OCI-LY7 (cell line): ENCODE measurements around the gene CIB1. TPM values are rescaled to one million over a fixed set of nuclear protein-coding genes. Genes with fewer than 3 reads are reported as not detected.

ENCODE experiments used
- BruUV-seq: library from RNA; stranded (reverse); fragments of 400-500 nt; replicated peaks from 2 replicates; lab custom pipeline; 2021; lab: Mats Ljungman, UMichigan
- CTCF ChIA-PET: fragments of 300-600 bp; sonication (Branson Sonifier 250); formaldehyde crosslinking; loops from one replicate; lab custom pipeline; 2022; ENCODE audit warnings: antibody characterized with exemption; ENCODE audit not compliant: unreplicated experiment; lab: Charles Lee
- POLR2A ChIA-PET: fragments of 300-600 bp; sonication (Branson Sonifier 250); formaldehyde crosslinking; loops from one replicate; lab custom pipeline; 2022; ENCODE audit warnings: antibody characterized with exemption; lab: Charles Lee
- DNase-seq: peaks from one replicate; pipeline ENCODE4 v3.0.0-alpha.2; 2015; ENCODE audit warnings: low spot score
- H2AFZ ChIP-seq: fragments of 200-600 bp; sonication (generic), shearing (Covaris generic); 2 replicates; pipeline ENCODE4 v1.6.1; 2014; ENCODE audit warnings: mild to moderate bottlenecking, antibody characterized with exemption, low read length, moderate library complexity
- H3K27ac ChIP-seq: fragments of 200-600 bp; sonication (generic); 2 replicates; pipeline ENCODE4 v1.5.1; 2014; ENCODE audit warnings: mixed run types, low read depth, mild to moderate bottlenecking, moderate library complexity, low read length, inconsistent platforms; ENCODE audit not compliant: poor library complexity, severe bottlenecking
- H3K36me3 ChIP-seq: fragments of 200-600 bp; sonication (generic); 2 replicates; pipeline ENCODE4 v1.6.1; 2014; ENCODE audit warnings: mild to moderate bottlenecking, antibody characterized with exemption, low read length, moderate library complexity, mixed read lengths; ENCODE audit not compliant: insufficient read depth
- H3K4me1 ChIP-seq: fragments of 200-600 bp; sonication (generic); 2 replicates; pipeline ENCODE4 v1.5.1; 2014; ENCODE audit warnings: mild to moderate bottlenecking, low read length; ENCODE audit not compliant: insufficient read depth, poor library complexity, severe bottlenecking
- H3K4me2 ChIP-seq: fragments of 200-600 bp; sonication (generic); 2 replicates; pipeline ENCODE4 v1.6.1; 2014; ENCODE audit warnings: mild to moderate bottlenecking, low read length
- H3K4me3 ChIP-seq: fragments of 200-600 bp; sonication (generic); 2 replicates; pipeline ENCODE4 v1.5.1; 2014; ENCODE audit warnings: mild to moderate bottlenecking, low read depth, low read length; ENCODE audit not compliant: poor library complexity, severe bottlenecking
- H3K79me2 ChIP-seq: fragments of 200-600 bp; sonication (generic); 2 replicates; pipeline ENCODE4 v1.6.1; 2016; ENCODE audit warnings: low read depth, mild to moderate bottlenecking, low read length, moderate library complexity, mixed read lengths; ENCODE audit not compliant: insufficient read depth
- H3K9me2 ChIP-seq: fragments of 200-600 bp; sonication (generic); 2 replicates; pipeline ENCODE4 v1.6.1; 2016; ENCODE audit warnings: mild to moderate bottlenecking, low read length, mixed read lengths; ENCODE audit not compliant: insufficient read depth
- H3K9me3 ChIP-seq: fragments of 200-600 bp; sonication (generic); 2 replicates; pipeline ENCODE4 v1.6.1; 2014; ENCODE audit warnings: mild to moderate bottlenecking, mixed run types, low read length, mixed read lengths
- H4K20me1 ChIP-seq: fragments of 200-600 bp; sonication (generic); 2 replicates; pipeline ENCODE4 v1.6.1; 2014; ENCODE audit warnings: mild to moderate bottlenecking, antibody characterized with exemption, low read length, moderate library complexity, mixed read lengths; ENCODE audit not compliant: insufficient read depth
- CTCF ChIP-seq: fragments of 200-600 bp; sonication (generic); conservative IDR thresholded peaks from 2 replicates; pipeline ENCODE4 v1.5.1; 2014; ENCODE audit warnings: mild to moderate bottlenecking, antibody characterized with exemption, low read length, moderate library complexity, mixed read lengths
- EZH2phosphoT487 ChIP-seq: fragments of 200-600 bp; sonication (generic); IDR thresholded peaks from 2 replicates; pipeline ENCODE4 v1.6.1; 2018; ENCODE audit warnings: low read depth, borderline replicate concordance, mild to moderate bottlenecking, mixed run types, antibody characterized with exemption, low read length, moderate library complexity, mixed read lengths
- intact Hi-C: fragments of 100-400 bp; cut with micrococcal nuclease; formaldehyde crosslinking; loops from one replicate; pipeline ENCODE4 v1.10.0; 2022; ENCODE audit not compliant: unreplicated experiment
- total RNA-seq, 2 experiments: library from RNA; depleted of rRNA in 1 of 2; stranded (reverse); fragments of >200 nt in 1 of 2; shearing (Covaris generic) in 1 of 2; gene quantifications; 2 replicates each; pipeline ENCODE4 v1.2.3, GENCODE V29; 2014 to 2022

Gene CIB1
- total RNA-seq, 2 experiments from 2014 or later = 52.8 to 54.5 TPM

DNA sequence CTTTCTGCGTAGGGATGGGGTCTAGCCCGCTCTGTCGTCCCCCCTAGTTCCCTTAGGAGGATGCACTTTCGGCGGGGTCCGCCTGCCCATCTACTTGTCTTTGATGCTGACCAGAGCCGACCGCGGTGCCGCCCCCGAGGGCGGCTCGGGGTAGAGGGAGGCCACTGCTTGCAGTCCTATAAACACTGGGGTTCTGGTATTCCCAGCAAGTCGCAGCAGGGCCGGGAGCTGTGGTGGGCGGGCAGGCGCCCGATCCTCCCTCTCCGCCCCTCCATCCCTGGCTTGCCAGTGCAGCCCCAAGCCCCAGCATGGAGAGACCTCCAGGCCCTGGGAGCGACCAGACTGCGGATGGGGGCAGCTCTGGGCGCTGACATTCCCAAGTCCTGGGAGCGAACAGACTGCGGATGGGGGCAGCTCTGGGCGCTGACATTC lies 31.8 kb downstream of the CIB1 start:
- H2AFZ ChIP-seq = no peak overlapping the region
- CTCF ChIA-PET = no interaction called here
- no TSS peak for BruUV-seq
- no peaks in the 10 kb centered on the region for H3K9me3 ChIP-seq
- peaks cover 20% of the 10 kb centered on the region for H3K4me1 ChIP-seq
- TF ChIP-seq EZH2phosphoT487 = no peak
- H3K9me2 ChIP-seq = no peaks in the 10 kb centered on the region
- no peak for DNase-seq
- POLR2A ChIA-PET = interaction anchor here (0.7 to 4.6 kb wide), 5 partner anchors 11 to 516 kb away, joined by 3 to 73 read pairs (median 6); partner anchors contain the start of genes CIB1 and GDPGP1
- intact Hi-C loops = no loop called here
- peak overlapping the region; percentile 79 for H3K4me3 ChIP-seq
- H3K27ac ChIP-seq = no peak overlapping the region
- H4K20me1 ChIP-seq = 0 out of 2 replicates have a peak, but pooled peaks cover 5% of the 10 kb centered on the region
- peak overlapping the region; percentile 87 for H3K4me2 ChIP-seq
- no peaks in the 10 kb centered on the region for H3K79me2 ChIP-seq
- no peaks in the 10 kb centered on the region for H3K36me3 ChIP-seq

DNA sequence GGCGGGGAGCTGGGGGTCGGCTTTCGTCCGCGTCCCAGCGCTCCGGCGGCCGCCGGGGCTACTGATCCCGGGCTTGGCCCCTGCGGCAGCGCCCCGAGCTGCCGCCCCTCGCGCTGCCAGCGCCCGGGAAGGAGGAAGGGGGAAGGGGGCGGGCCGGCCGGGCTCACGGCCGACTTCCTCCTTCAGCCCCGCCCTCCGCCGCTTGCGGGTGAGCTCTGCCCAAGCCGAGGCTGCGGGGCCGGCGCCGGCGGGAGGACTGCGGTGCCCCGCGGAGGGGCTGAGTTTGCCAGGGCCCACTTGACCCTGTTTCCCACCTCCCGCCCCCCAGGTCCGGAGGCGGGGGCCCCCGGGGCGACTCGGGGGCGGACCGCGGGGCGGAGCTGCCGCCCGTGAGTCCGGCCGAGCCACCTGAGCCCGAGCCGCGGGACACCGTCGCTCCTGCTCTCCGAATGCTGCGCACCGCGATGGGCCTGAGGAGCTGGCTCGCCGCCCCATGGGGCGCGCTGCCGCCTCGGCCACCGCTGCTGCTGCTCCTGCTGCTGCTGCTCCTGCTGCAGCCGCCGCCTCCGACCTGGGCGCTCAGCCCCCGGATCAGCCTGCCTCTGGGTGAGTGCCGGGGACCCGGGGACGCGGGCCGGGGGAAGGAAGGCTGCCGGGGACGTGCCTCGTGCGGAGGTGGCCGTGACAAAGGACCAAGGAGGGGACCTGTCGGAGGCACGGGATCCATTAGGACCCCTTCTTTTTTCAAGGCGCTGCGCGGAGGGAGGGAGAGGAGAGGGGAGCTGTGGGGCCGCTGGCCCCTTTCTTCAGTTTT lies 32.4 kb downstream of the CIB1 start, which contains the start of gene SEMA4B:
TSS of gene SEMA4B (plus strand) at position 201 of the 814 bp plus-strand sequence. CDS start at position 450, 249 bp downstream.
- Histone ChIP-seq H3K9me2 (no peaks in the 10 kb centered on the region), H3K4me3 (peak within 1 kb of the TSS; percentile 79), H4K20me1 (0 out of 2 replicates have a peak, but pooled peaks cover 5% of the 10 kb centered on the region), H3K4me2 (peak within 1 kb of the TSS; percentile 87), H3K4me1 (peaks cover 20% of the 10 kb centered on the region), H3K36me3 (no peaks in the 10 kb centered on the region), H3K27ac (no peak within 1 kb of the TSS), H3K79me2 (no peaks in the 10 kb centered on the region), H3K9me3 (no peaks in the 10 kb centered on the region), H2AFZ (peak within 1 kb of the TSS; percentile 50)
- ChIA-PET POLR2A (interaction anchor here (0.5 to 4.6 kb wide), 12 partner anchors 10 to 517 kb away, joined by 3 to 73 read pairs (median 4); partner anchors contain the start of genes CIB1 and GDPGP1), CTCF (interaction anchor here (0.6 to 1.8 kb wide), 4 partner anchors 10 to 154 kb away, joined by 3 to 9 read pairs (median 4); no protein-coding TSS in a partner anchor)
- TF ChIP-seq EZH2phosphoT487 (no peak), CTCF (no peak)
- DNase-seq = peak; percentile 86
- BruUV-seq = no TSS peak
- intact Hi-C loops = no loop called here

DNA sequence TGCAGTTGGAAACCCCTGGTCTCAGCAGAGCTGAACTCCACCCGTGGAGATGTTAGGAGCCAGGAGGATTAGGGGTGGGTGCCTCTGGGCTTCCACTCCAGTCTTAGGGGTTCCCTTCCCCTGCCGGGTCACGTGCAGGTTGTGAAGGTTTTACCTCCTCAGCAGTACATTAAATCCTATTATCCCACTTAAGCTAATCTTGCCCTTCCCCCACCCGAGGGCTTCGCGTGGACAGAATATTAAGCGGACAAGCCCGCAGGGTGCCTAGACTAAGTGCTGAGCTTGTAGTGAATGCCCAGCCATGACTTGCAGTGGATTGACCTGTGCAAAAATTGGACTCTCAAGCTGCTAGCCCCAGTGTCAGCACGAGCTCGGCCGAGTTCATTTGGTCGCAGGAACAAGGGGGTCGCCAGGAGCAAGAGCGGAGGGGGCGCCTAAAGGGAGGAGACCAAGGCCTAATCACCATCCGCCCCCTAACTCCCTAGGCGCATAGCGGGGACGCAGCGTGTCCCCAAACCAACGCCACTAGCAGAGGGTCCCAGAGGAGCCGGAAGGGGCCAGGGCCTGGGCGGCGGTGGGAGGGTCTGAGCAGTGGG lies 33.1 kb downstream of the CIB1 start:
- intact Hi-C loops = no loop called here
- Histone ChIP-seq H3K27ac (no peak overlapping the region), H3K4me3 (peak overlapping the region; percentile 79), H2AFZ (peak overlapping the region; percentile 50), H3K4me2 (peak overlapping the region; percentile 87), H3K9me2 (no peaks in the 10 kb centered on the region), H4K20me1 (0 out of 2 replicates have a peak, but pooled peaks cover 5% of the 10 kb centered on the region), H3K9me3 (no peaks in the 10 kb centered on the region), H3K79me2 (no peaks in the 10 kb centered on the region), H3K4me1 (peaks cover 20% of the 10 kb centered on the region), H3K36me3 (no peaks in the 10 kb centered on the region)
- DNase-seq = peak; percentile 38
- no TSS peak for BruUV-seq
- no peak for TF ChIP-seq EZH2phosphoT487
- no peak for TF ChIP-seq CTCF
- ChIA-PET CTCF (interaction anchor here (0.6 to 1.8 kb wide), 4 partner anchors 9 to 513 kb away, joined by 3 to 9 read pairs (median 4); no protein-coding TSS in a partner anchor), POLR2A (interaction anchor here (0.5 to 4.6 kb wide), 11 partner anchors 10 to 209 kb away, joined by 3 to 73 read pairs (median 4); partner anchors contain the start of genes CIB1 and GDPGP1)
